Glomerular endothelial cell (primary cell): ENCODE data around the gene CASK. TPM values are rescaled to one million over a fixed set of nuclear protein-coding genes. Genes with fewer than 3 reads are reported as not detected.
"Not testable (repeated sequence)": the region's sequence is repeated elsewhere in the genome, so short reads cannot be mapped to it uniquely, and the experiment has no call there.

Experiments
- DNase-seq: peaks from one replicate; pipeline ENCODE4 v3.0.0-alpha.2; 2011; ENCODE audit warnings: low read depth, low spot score; ENCODE audit errors: extremely low read depth
- total RNA-seq: library from RNA; depleted of rRNA; stranded (reverse); fragments of >200 nt; gene quantifications from 2 replicates; pipeline ENCODE4 v1.2.3, GENCODE V29; 2015

The CASK gene
- total RNA-seq, 1 donor from 2014 or later, result 31.0 TPM

- no peak for DNase-seq
These were observed 218.3 kb downstream of the CASK start for GRCh38 chrX:41705042-41705441.

- no peak for DNase-seq
These were observed 219.8 kb downstream of the CASK start for GRCh38 chrX:41703574-41704029.

GRCh38 chrX:41695426-41695825 lies 227.9 kb downstream of the CASK start:
- no peak for DNase-seq

DNA sequence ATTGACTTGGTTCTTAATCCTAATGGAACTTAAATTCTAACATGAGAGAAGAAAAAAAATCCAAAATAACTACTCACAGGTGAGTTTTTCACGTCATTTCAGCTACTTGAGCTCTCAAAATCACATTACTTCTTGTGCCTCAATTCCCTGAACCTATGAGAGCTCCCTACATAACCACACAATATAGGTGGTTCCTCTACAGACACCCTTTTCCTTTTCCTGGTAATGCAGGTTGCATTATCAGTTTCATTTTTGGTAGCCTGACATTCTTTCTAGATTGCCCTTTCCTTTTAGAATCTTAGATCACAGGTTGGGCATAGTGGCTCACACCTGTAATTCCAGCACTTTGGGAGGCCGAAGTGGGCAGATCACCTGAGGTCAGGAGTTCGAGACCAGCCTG lies 230.3 kb downstream of the CASK start:
- DNase-seq, result no peak

GRCh38 chrX:41692162-41692749 lies 231.1 kb downstream of the CASK start:
- no peak for DNase-seq

DNA sequence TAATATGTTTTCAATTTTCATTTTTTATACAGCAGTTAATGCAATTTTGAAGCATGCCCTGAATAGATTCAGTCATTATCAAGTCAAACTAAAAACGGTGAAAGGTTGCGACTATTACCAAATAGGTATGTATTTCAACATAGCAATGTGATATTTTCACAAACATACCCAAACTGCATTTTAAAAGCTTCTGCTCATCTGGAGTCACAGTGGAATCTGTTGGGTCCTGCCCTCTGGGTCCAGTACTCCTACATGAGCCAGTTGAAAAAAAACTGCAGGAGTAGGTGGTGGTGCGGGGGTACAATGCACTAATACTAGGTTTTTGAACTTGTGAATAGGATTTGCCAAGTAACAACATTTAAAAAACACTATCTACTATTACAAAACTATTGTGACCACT lies 233.6 kb downstream of the CASK start:
- no peak for DNase-seq

GRCh38 chrX:41688835-41689234 lies 234.5 kb downstream of the CASK start, which contains the start of gene GPR34:
TSS of gene GPR34 (plus strand) at chrX:41688973. CDS start at chrX:41695634, 6,661 bp downstream.
- no peak for DNase-seq

- DNase-seq, result no peak
These were observed 235.2 kb downstream of the CASK start for GRCh38 chrX:41688156-41688555.

DNA sequence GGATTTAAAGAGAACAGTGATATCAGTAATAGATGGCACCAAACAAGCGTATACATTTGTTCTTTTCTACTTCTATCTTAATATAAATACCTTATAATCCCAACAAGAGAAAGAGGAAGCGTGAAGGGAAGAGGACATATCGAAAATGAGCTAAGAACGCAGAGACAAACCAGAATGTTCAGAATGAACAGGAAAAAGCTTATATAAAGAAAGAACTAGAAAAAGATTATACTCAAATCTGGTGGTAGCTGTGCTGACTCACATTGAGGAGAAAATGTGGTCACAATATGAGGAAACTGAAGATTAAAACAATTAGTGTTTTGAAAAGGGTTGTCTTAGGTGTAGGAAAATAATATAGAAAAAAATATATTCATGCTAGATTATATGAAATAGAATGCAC lies 236.6 kb downstream of the CASK start:
- no peak for DNase-seq

DNA sequence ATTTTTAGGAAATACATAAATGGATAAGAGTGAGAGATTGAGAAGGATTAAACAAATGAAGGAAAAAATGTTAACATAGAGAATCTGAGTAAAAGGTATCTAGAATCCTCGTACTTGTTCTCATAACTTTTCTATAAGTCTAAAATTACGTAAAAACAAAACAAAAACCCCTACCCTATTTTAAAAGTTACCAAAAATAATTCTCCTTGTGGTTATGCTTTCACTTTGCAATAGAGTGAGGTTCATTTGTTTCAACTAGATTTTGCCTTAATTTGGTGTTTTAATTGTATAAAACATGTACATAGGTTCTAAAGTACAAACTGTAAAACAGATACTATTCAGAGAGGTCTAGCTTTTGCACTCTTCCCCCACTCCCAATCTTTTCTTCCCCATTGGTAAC lies 238.4 kb downstream of the CASK start:
- DNase-seq, result no peak

GRCh38 chrX:41684138-41684537 lies 239.2 kb downstream of the CASK start:
- peak; percentile 25 for DNase-seq

GRCh38 chrX:41677183-41678060 lies 245.9 kb downstream of the CASK start:
- no peak for DNase-seq

GRCh38 chrX:41676361-41676760 lies 247.0 kb downstream of the CASK start:
- DNase-seq, result not testable (repeated sequence)

- DNase-seq, result no peak
These were observed 250.7 kb downstream of the CASK start for GRCh38 chrX:41672643-41673042.

GRCh38 chrX:41671082-41671481 lies 252.3 kb downstream of the CASK start:
- no peak for DNase-seq

GRCh38 chrX:41670112-41670511 lies 253.2 kb downstream of the CASK start:
- DNase-seq, result no peak

DNA sequence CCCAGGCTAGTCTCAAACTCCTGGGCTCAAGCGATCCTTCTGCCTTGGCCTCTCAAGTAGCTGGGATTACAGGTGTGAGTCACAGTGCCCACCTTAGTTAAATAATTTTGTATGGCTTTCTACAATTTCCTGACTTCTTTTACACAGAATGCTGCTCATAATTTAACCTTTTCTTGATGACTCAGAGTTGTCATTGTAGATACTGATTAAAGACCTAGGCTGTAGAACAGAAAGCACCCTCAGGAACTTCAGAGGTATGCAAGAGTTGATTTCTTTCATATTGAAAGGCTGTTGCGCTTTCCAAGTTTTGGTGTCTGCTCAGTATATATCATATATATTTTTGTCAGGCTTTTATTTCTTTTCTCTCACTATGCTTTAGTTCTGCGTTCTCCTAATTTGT lies 255.7 kb downstream of the CASK start:
- no peak for DNase-seq

DNA sequence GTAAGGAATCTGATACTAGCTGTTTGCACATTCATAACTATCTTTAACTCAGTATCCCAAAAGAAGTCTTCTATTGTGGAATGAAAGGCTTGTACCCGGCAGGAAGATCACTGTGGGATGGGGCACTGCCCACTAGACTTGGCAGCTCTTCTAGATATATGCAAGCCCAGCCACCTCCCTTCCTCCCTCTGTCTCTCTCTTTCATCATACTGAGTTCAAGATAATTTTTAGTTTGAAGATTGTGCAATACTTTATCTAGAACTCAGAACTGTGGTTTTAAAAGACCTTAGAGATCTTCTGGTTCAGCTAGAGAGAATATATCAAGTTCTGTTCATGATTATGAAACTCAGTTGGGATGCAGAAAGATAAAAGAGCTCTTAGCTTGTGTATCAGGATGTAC lies 257.1 kb downstream of the CASK start:
- DNase-seq, result no peak

DNA sequence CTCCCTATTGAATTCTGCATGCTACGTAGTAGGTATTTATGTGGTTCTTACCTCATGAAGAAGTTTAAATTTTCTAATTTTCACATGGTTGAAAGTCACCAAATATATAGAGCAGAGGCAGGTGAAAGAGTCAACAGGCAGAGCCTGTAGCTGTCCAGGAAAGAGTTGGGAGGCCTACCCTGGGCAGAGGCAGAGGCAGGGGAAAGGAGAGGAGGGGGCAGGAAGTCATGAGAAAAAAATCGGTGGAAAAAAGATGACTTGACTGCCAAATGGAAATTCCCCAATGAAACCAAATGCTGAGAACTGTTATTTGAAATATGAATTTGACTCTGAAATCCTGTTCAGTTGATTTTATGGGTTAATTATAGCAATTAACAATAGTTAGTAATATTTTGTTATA lies 257.7 kb downstream of the CASK start:
- no peak for DNase-seq

DNA sequence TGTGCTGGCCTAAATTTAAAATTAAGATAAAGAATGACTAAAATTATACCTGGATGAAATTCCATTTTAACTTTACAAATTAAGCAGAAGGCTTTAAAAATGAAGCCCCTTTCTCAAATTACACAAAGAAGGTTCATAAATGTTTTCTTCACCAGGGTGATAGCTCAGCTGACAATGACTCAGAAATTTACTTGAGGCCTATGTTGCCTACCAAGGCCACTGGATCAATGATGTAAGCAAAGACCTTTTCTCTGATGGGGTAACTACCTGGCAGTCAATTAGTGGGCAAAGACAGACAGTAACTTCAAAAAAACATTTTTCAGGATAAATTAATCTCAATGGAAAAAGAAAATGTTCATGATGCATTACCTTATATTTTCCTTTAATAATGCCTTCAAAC lies 258.4 kb downstream of the CASK start:
- DNase-seq, result no peak

- DNase-seq, result no peak
These were observed 258.9 kb downstream of the CASK start for GRCh38 chrX:41664375-41664901.
